ENCODE measurements around the gene NSDHL.
"Not testable (repeated sequence)": the region's sequence is repeated elsewhere in the genome, so short reads cannot be mapped to it uniquely, and the experiment has no call there.

Gene NSDHL

GRCh38 chrX:152830312-152831305, at the start of gene NSDHL, which contains the start of gene CETN2:
NSDHL (plus strand) TSS chrX:152831063; CDS start chrX:152846325, 15,262 bp downstream.
CETN2 (minus strand) TSS chrX:152830757; CDS start chrX:152830710, 47 bp downstream.
- Histone ChIP-seq H3K4me2 (ENCODE audit: low read depth, low read length) (peak within 1 kb of the TSS; percentile 88), H3K9ac (ENCODE audit: low read length) (peak within 1 kb of the TSS; percentile 76), H3K4me1 (ENCODE audit: low read length) (peaks cover 4% of the 10 kb centered on the region; the same call in 1 of the 2 replicates), H3K9me2 (replicated peaks; ENCODE audit: insufficient read depth, low read length) (no peaks in the 10 kb centered on the region), H4K20me1 (ENCODE audit: insufficient read depth, low read length) (no peaks in the 10 kb centered on the region), H3K79me2 (ENCODE audit: low read length) (peaks cover 31% of the 10 kb centered on the region), H3K27ac (ENCODE audit: low read length) (peak within 1 kb of the TSS; percentile 27; the same call in 1 of the 2 replicates), H3K4me3 (ENCODE audit: low read length) (peak within 1 kb of the TSS; percentile 83), H3F3A (ENCODE audit: insufficient read depth, low read length) (no peaks in the 10 kb centered on the region), H3K9me3 (replicated peaks; ENCODE audit: insufficient read depth, low read length) (no peaks in the 10 kb centered on the region), H2AFZ (ENCODE audit: low read length) (peak within 1 kb of the TSS; percentile 63), H3K36me3 (replicated peaks; ENCODE audit: insufficient read depth, low read length) (no peaks in the 10 kb centered on the region), H3K27me3 (replicated peaks; ENCODE audit: insufficient read depth, low read length) (no peaks in the 10 kb centered on the region)
- TF ChIP-seq EZH2phosphoT487 (IDR thresholded peaks at IDR 0.05; ENCODE audit: low read length) (no peak), CTCF (IDR thresholded peaks at IDR 0.05; ENCODE audit: low read length) (no peak), EZH2 (optimal IDR thresholded peaks at IDR 0.05; ENCODE audit: low read depth, low read length) (no peak)
- peak; percentile 89 for DNase-seq

- H3K4me2 ChIP-seq (ENCODE audit: low read depth, low read length); H4K20me1 ChIP-seq (ENCODE audit: insufficient read depth, low read length); H3K4me1 ChIP-seq (ENCODE audit: low read length); H3K9ac ChIP-seq (ENCODE audit: low read length); H2AFZ ChIP-seq (ENCODE audit: low read length); H3K4me3 ChIP-seq (ENCODE audit: low read length); H3K36me3 ChIP-seq (replicated peaks; ENCODE audit: insufficient read depth, low read length); H3K9me2 ChIP-seq (replicated peaks; ENCODE audit: insufficient read depth, low read length); H3F3A ChIP-seq (ENCODE audit: insufficient read depth, low read length); H3K9me3 ChIP-seq (replicated peaks; ENCODE audit: insufficient read depth, low read length); H3K27me3 ChIP-seq (replicated peaks; ENCODE audit: insufficient read depth, low read length); DNase-seq; H3K27ac ChIP-seq (ENCODE audit: low read length); H3K79me2 ChIP-seq (ENCODE audit: low read length): not testable (repeated sequence)
These were observed 43.8 kb upstream of the NSDHL start for GRCh38 chrX:152787062-152787461.

- no peak overlapping the region for H2AFZ ChIP-seq (ENCODE audit: low read length)
- H3F3A ChIP-seq (ENCODE audit: insufficient read depth, low read length): no peaks in the 10 kb centered on the region
- no peaks in the 10 kb centered on the region for H3K4me1 ChIP-seq (ENCODE audit: low read length)
- DNase-seq: no peak
- no peaks in the 10 kb centered on the region for H3K27me3 ChIP-seq (replicated peaks; ENCODE audit: insufficient read depth, low read length)
- H3K9ac ChIP-seq (ENCODE audit: low read length): no peak overlapping the region
- H3K79me2 ChIP-seq (ENCODE audit: low read length): no peaks in the 10 kb centered on the region
- no peak overlapping the region for H3K4me3 ChIP-seq (ENCODE audit: low read length)
- no peaks in the 10 kb centered on the region for H3K36me3 ChIP-seq (replicated peaks; ENCODE audit: insufficient read depth, low read length)
- H3K27ac ChIP-seq (ENCODE audit: low read length): no peak overlapping the region
- no peak overlapping the region for H3K4me2 ChIP-seq (ENCODE audit: low read depth, low read length)
- H3K9me2 ChIP-seq (replicated peaks; ENCODE audit: insufficient read depth, low read length): no peaks in the 10 kb centered on the region
- no peaks in the 10 kb centered on the region for H3K9me3 ChIP-seq (replicated peaks; ENCODE audit: insufficient read depth, low read length)
- no peaks in the 10 kb centered on the region for H4K20me1 ChIP-seq (ENCODE audit: insufficient read depth, low read length)
- TF ChIP-seq EZH2phosphoT487 (IDR thresholded peaks at IDR 0.05; ENCODE audit: low read length) (no peak), EZH2 (optimal IDR thresholded peaks at IDR 0.05; ENCODE audit: low read depth, low read length) (no peak), CTCF (IDR thresholded peaks at IDR 0.05; ENCODE audit: low read length) (no peak)
These were observed 31.9 kb upstream of the NSDHL start for GRCh38 chrX:152798945-152799344.

GRCh38 chrX:152806035-152806434, 24.8 kb upstream of the NSDHL start:
- TF ChIP-seq CTCF (IDR thresholded peaks at IDR 0.05; ENCODE audit: low read length) (no peak), EZH2phosphoT487 (IDR thresholded peaks at IDR 0.05; ENCODE audit: low read length) (no peak), EZH2 (optimal IDR thresholded peaks at IDR 0.05; ENCODE audit: low read depth, low read length) (no peak)
- Histone ChIP-seq H3F3A (ENCODE audit: insufficient read depth, low read length) (no peaks in the 10 kb centered on the region), H3K9me2 (replicated peaks; ENCODE audit: insufficient read depth, low read length) (no peaks in the 10 kb centered on the region), H3K4me1 (ENCODE audit: low read length) (no peaks in the 10 kb centered on the region), H3K36me3 (replicated peaks; ENCODE audit: insufficient read depth, low read length) (no peaks in the 10 kb centered on the region), H2AFZ (ENCODE audit: low read length) (no peak overlapping the region), H3K27me3 (replicated peaks; ENCODE audit: insufficient read depth, low read length) (no peaks in the 10 kb centered on the region), H3K4me3 (ENCODE audit: low read length) (no peak overlapping the region), H3K27ac (ENCODE audit: low read length) (no peak overlapping the region), H3K4me2 (ENCODE audit: low read depth, low read length) (no peak overlapping the region), H3K79me2 (ENCODE audit: low read length) (no peaks in the 10 kb centered on the region), H3K9me3 (replicated peaks; ENCODE audit: insufficient read depth, low read length) (no peaks in the 10 kb centered on the region), H4K20me1 (ENCODE audit: insufficient read depth, low read length) (no peaks in the 10 kb centered on the region), H3K9ac (ENCODE audit: low read length) (no peak overlapping the region)
- no peak for DNase-seq

Data from MM.1S (cell line).